HEK293 (cell line): ENCODE data around the gene NDUFA9.

Source experiments
- CTCF ChIA-PET: fragments of 350-600 bp; formaldehyde crosslinking; extraction: SDS; loops from one replicate; lab custom pipeline; 2021; ENCODE audit warnings: antibody characterized with exemption; lab: Yijun Ruan, JAX
- POLR2A ChIA-PET: fragments of 300-600 bp; formaldehyde crosslinking; extraction: SDS; loops from one replicate; lab custom pipeline; 2020; ENCODE audit warnings: antibody characterized with exemption, inconsistent platforms; lab: Yijun Ruan, JAX
- H3K27ac ChIP-seq: fragments of 200-500 bp; sonication (Bioruptor generic); 2 replicates; pipeline ENCODE4 v1.5.1; 2014; ENCODE audit warnings: low read depth, low read length, control low read depth, inconsistent platforms; ENCODE audit errors: extremely low read depth
- H3K36me3 ChIP-seq, 2 experiments: fragments of 200-500 bp in 1 of 2; sonication (Bioruptor generic) in 1 of 2; 1 replicate in 1 of 2; 2 replicates in 1 of 2; pipeline ENCODE4 v1.5.1; 2014 to 2017; ENCODE audit warnings: inconsistent platforms in 2 of 2, low read length in 2 of 2; ENCODE audit not compliant: control insufficient read depth in 2 of 2, insufficient read depth in 1 of 2
- H3K4me1 ChIP-seq: fragments of 200-500 bp; sonication (Bioruptor generic); 2 replicates; pipeline ENCODE4 v1.5.1; 2014; ENCODE audit warnings: mild to moderate bottlenecking, low read length, inconsistent platforms; ENCODE audit not compliant: control insufficient read depth, insufficient read depth
- H3K4me3 ChIP-seq: 2 replicates; pipeline ENCODE4 v1.5.1; 2011; ENCODE audit warnings: low read depth, mild to moderate bottlenecking, control low read depth, low read length, moderate library complexity
- H3K9me3 ChIP-seq: fragments of 200-500 bp; sonication (Bioruptor generic); 2 replicates; pipeline ENCODE4 v1.5.1; 2014; ENCODE audit warnings: low read depth, low read length, inconsistent platforms; ENCODE audit not compliant: control insufficient read depth, insufficient read depth
- EGR2 ChIP-seq: fragments of 450-650 bp; formaldehyde crosslinking; IDR thresholded peaks from 2 replicates; pipeline ENCODE4 v1.5.1; 2016; ENCODE audit warnings: low read depth, missing biosample characterization, missing genetic modification characterization
- GLIS2 ChIP-seq: fragments of 450-650 bp; formaldehyde crosslinking; IDR thresholded peaks from 2 replicates; pipeline ENCODE4 v1.5.1; 2016; ENCODE audit warnings: missing biosample characterization, missing genetic modification characterization
- HOXA7 ChIP-seq: sonication (generic); formaldehyde crosslinking; IDR thresholded peaks from 2 replicates; pipeline ENCODE4 v1.8.1; 2022; ENCODE audit warnings: missing genetic modification reagents, borderline replicate concordance
- KLF1 ChIP-seq: fragments of 450-650 bp; formaldehyde crosslinking; IDR thresholded peaks from 2 replicates; pipeline ENCODE4 v1.5.1; 2016; ENCODE audit warnings: missing biosample characterization, missing genetic modification characterization
- YY2 ChIP-seq: fragments of 450-650 bp; formaldehyde crosslinking; IDR thresholded peaks from 2 replicates; pipeline ENCODE4 v1.5.1; 2016; ENCODE audit warnings: missing biosample characterization, missing genetic modification characterization
- ZBTB48 ChIP-seq: fragments of 450-650 bp; formaldehyde crosslinking; IDR thresholded peaks from 2 replicates; pipeline ENCODE4 v1.5.1; 2016; ENCODE audit warnings: missing biosample characterization, missing genetic modification characterization
- ZFP41 ChIP-seq: fragments of 450-650 bp; formaldehyde crosslinking; IDR thresholded peaks from 2 replicates; pipeline ENCODE4 v1.5.1; 2016; ENCODE audit warnings: missing biosample characterization, missing genetic modification characterization, borderline replicate concordance
- ZFP69B ChIP-seq: fragments of 450-650 bp; formaldehyde crosslinking; IDR thresholded peaks from 2 replicates; pipeline ENCODE4 v1.5.1; 2016; ENCODE audit warnings: missing biosample characterization, missing genetic modification characterization
- ZNF121 ChIP-seq: fragments of 450-650 bp; formaldehyde crosslinking; IDR thresholded peaks from 2 replicates; pipeline ENCODE4 v1.5.1; 2016; ENCODE audit warnings: missing biosample characterization, missing genetic modification characterization
- ZNF2 ChIP-seq: fragments of 450-650 bp; formaldehyde crosslinking; IDR thresholded peaks from 2 replicates; pipeline ENCODE4 v1.5.1; 2016; ENCODE audit warnings: missing biosample characterization, missing genetic modification characterization
- ZNF202 ChIP-seq: fragments of 450-650 bp; formaldehyde crosslinking; IDR thresholded peaks from 2 replicates; pipeline ENCODE4 v1.5.1; 2016; ENCODE audit warnings: missing biosample characterization, missing genetic modification characterization, borderline replicate concordance
- ZNF239 ChIP-seq: fragments of 450-650 bp; formaldehyde crosslinking; IDR thresholded peaks from 2 replicates; pipeline ENCODE4 v1.5.1; 2016; ENCODE audit warnings: missing biosample characterization, missing genetic modification characterization
- ZNF354C ChIP-seq: fragments of 450-650 bp; formaldehyde crosslinking; IDR thresholded peaks from 2 replicates; pipeline ENCODE4 v1.5.1; 2016; ENCODE audit warnings: missing biosample characterization, missing genetic modification characterization, low read depth, borderline replicate concordance
- ZNF433 ChIP-seq: fragments of 450-650 bp; formaldehyde crosslinking; IDR thresholded peaks from 2 replicates; pipeline ENCODE4 v1.5.1; 2016; ENCODE audit warnings: missing biosample characterization, missing genetic modification characterization, low read depth
- ZNF473 ChIP-seq: fragments of 450-650 bp; formaldehyde crosslinking; IDR thresholded peaks from 2 replicates; pipeline ENCODE4 v1.5.1; 2017; ENCODE audit warnings: missing biosample characterization, missing genetic modification characterization
- ZNF596 ChIP-seq: fragments of 450-650 bp; IDR thresholded peaks from 2 replicates; pipeline ENCODE4 v1.5.0; 2018; ENCODE audit warnings: missing biosample characterization, mild to moderate bottlenecking, missing genetic modification characterization, moderate library complexity
- ZNF621 ChIP-seq: fragments of 450-650 bp; formaldehyde crosslinking; IDR thresholded peaks from 2 replicates; pipeline ENCODE4 v1.5.1; 2017; ENCODE audit warnings: missing biosample characterization, missing genetic modification characterization
- ZNF624 ChIP-seq: fragments of 450-650 bp; formaldehyde crosslinking; IDR thresholded peaks from 2 replicates; pipeline ENCODE4 v1.5.1; 2017; ENCODE audit warnings: missing biosample characterization, missing genetic modification characterization
- ZNF707 ChIP-seq: fragments of 450-650 bp; formaldehyde crosslinking; IDR thresholded peaks from 2 replicates; pipeline ENCODE4 v1.5.1; 2016; ENCODE audit warnings: missing biosample characterization, missing genetic modification characterization
- ZNF792 ChIP-seq: fragments of 450-650 bp; formaldehyde crosslinking; IDR thresholded peaks from 2 replicates; pipeline ENCODE4 v1.5.1; 2016; ENCODE audit warnings: missing biosample characterization, missing genetic modification characterization
- ZSCAN16 ChIP-seq: fragments of 450-650 bp; formaldehyde crosslinking; IDR thresholded peaks from 2 replicates; pipeline ENCODE4 v1.5.1; 2016; ENCODE audit warnings: missing biosample characterization, missing genetic modification characterization
- TF ChIP-seq, protein P1 (sequence below): fragments of 450-650 bp; formaldehyde crosslinking; IDR thresholded peaks from 2 replicates; pipeline ENCODE4 v1.5.1; 2016; ENCODE audit warnings: missing biosample characterization, missing genetic modification characterization, borderline replicate concordance
- TF ChIP-seq, protein P2 (sequence below): fragments of 450-650 bp; formaldehyde crosslinking; IDR thresholded peaks from 2 replicates; pipeline ENCODE4 v1.5.1; 2017; ENCODE audit warnings: missing biosample characterization, missing genetic modification characterization
- TF ChIP-seq, protein P3 (sequence below): fragments of 450-650 bp; formaldehyde crosslinking; IDR thresholded peaks from 2 replicates; pipeline ENCODE4 v1.5.1; 2016; ENCODE audit warnings: missing biosample characterization, missing genetic modification characterization, low read depth
- TF ChIP-seq, protein P4 (sequence below): fragments of 450-650 bp; formaldehyde crosslinking; IDR thresholded peaks from 2 replicates; pipeline ENCODE4 v1.5.1; 2016; ENCODE audit warnings: missing biosample characterization, missing genetic modification characterization
- TF ChIP-seq, protein P5 (sequence below): fragments of 450-650 bp; formaldehyde crosslinking; IDR thresholded peaks from 2 replicates; pipeline ENCODE4 v1.5.1; 2016; ENCODE audit warnings: missing biosample characterization, missing genetic modification characterization

Gene NDUFA9

DNA sequence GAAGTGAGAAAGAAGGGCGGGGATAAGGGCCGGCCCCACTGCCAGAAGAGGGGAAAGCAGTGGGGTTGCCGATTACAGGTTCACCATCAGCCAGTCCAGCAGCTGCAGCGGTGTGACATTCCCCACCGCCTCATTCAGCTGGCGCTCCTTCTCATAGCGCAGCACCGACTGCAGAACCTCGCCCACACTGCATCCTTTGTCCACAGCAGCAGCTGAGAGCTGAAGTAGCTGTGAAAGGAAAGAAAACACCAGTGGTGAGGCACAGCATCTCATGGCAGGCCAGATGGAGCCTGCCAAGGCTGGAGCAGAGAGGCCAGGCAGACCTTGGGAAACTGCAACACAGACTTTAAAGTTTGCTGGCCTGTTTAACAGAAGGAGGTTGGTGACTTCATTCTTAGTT lies 33.2 kb upstream of the NDUFA9 start:
- peaks cover 18 to 48% of the 10 kb centered on the region in 2 experiments; a peak in 2 of 3 replicates for H3K36me3 ChIP-seq
- no peak overlapping the region for H3K27ac ChIP-seq
- POLR2A ChIA-PET = no interaction called here
- H3K9me3 ChIP-seq = no peaks in the 10 kb centered on the region
- no peak overlapping the region for H3K4me3 ChIP-seq
- no peaks in the 10 kb centered on the region for H3K4me1 ChIP-seq
- TF ChIP-seq ZBTB48 (tag by site-specific recombination) (no peak), ZSCAN16 (tag by site-specific recombination) (no peak), ZNF2 (tag by site-specific recombination) (no peak), ZNF621 (tag by site-specific recombination) (no peak), KLF1 (tag by site-specific recombination) (no peak), ZNF433 (tag by site-specific recombination) (no peak), ZNF596 (tag by site-specific recombination) (no peak), HOXA7 (CRISPR knock-in tag) (no peak)
- TF ChIP-seq, protein P1, sequence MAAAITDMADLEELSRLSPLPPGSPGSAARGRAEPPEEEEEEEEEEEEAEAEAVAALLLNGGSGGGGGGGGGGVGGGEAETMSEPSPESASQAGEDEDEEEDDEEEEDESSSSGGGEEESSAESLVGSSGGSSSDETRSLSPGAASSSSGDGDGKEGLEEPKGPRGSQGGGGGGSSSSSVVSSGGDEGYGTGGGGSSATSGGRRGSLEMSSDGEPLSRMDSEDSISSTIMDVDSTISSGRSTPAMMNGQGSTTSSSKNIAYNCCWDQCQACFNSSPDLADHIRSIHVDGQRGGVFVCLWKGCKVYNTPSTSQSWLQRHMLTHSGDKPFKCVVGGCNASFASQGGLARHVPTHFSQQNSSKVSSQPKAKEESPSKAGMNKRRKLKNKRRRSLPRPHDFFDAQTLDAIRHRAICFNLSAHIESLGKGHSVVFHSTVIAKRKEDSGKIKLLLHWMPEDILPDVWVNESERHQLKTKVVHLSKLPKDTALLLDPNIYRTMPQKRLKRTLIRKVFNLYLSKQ (tag by site-specific recombination) = no peak
- TF ChIP-seq, protein P2, sequence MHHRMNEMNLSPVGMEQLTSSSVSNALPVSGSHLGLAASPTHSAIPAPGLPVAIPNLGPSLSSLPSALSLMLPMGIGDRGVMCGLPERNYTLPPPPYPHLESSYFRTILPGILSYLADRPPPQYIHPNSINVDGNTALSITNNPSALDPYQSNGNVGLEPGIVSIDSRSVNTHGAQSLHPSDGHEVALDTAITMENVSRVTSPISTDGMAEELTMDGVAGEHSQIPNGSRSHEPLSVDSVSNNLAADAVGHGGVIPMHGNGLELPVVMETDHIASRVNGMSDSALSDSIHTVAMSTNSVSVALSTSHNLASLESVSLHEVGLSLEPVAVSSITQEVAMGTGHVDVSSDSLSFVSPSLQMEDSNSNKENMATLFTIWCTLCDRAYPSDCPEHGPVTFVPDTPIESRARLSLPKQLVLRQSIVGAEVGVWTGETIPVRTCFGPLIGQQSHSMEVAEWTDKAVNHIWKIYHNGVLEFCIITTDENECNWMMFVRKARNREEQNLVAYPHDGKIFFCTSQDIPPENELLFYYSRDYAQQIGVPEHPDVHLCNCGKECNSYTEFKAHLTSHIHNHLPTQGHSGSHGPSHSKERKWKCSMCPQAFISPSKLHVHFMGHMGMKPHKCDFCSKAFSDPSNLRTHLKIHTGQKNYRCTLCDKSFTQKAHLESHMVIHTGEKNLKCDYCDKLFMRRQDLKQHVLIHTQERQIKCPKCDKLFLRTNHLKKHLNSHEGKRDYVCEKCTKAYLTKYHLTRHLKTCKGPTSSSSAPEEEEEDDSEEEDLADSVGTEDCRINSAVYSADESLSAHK = no peak
- TF ChIP-seq, protein P3, sequence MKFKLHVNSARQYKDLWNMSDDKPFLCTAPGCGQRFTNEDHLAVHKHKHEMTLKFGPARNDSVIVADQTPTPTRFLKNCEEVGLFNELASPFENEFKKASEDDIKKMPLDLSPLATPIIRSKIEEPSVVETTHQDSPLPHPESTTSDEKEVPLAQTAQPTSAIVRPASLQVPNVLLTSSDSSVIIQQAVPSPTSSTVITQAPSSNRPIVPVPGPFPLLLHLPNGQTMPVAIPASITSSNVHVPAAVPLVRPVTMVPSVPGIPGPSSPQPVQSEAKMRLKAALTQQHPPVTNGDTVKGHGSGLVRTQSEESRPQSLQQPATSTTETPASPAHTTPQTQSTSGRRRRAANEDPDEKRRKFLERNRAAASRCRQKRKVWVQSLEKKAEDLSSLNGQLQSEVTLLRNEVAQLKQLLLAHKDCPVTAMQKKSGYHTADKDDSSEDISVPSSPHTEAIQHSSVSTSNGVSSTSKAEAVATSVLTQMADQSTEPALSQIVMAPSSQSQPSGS (tag by site-specific recombination) = no peak
- CTCF ChIA-PET = interaction anchor here (0.9 kb wide), 1 partner anchor 10 kb away, joined by 4 read pairs; no protein-coding TSS in a partner anchor

DNA sequence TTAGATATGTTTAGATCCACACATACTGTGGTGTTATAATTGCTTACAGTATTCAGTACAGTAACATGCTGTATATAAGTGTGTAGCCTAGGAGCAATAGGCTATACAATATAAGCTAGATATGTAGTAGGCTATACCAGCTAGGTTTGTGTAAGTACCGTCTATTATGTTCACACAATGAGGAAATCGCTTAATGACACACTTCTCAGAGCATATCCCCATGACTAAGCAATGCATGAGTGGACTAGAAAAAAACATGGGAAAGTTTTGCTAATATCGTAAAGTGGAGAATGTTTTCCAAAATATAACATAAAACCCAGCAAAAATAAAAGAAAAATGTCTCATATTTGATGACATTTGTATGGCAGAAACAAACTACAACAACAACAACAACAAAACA lies 27.4 kb upstream of the NDUFA9 start:
- ChIA-PET CTCF (interaction anchor here (0.6 to 1.3 kb wide), 3 partner anchors 11 to 1099 kb away, joined by 3 to 7 read pairs (median 5); no protein-coding TSS in a partner anchor), POLR2A (no interaction called here)
- Histone ChIP-seq H3K27ac (no peak overlapping the region), H3K36me3 (no peaks in the 10 kb centered on the region), H3K4me1 (no peaks in the 10 kb centered on the region), H3K9me3 (no peaks in the 10 kb centered on the region), H3K4me3 (no peak overlapping the region)
- TF ChIP-seq ZNF473 (tag by site-specific recombination) = no peak
- no peak for TF ChIP-seq ZNF707 (tag by site-specific recombination)
- no peak for TF ChIP-seq ZNF354C (tag by site-specific recombination)
- TF ChIP-seq ZNF624 (tag by site-specific recombination) = no peak
- TF ChIP-seq ZNF596 (tag by site-specific recombination) = no peak

DNA sequence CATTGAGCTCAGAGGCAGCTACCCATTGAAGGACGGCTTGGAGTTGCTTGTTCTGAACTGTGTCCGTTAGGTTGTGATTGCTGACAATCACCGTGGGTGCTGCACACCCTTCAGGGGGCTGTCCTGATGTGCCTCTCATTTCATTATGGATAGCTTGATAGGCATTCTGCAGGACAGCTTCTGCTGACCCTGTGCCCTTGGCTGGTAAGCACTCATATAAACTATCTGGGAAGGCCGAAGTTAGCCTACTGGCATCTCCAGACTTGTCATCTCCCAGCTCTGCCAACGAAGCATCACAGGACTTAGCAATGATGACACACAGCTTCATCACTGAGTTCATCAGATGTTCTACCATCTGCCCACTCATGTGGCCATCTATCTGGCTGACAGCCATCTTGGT lies 22.4 kb upstream of the NDUFA9 start:
- POLR2A ChIA-PET = no interaction called here
- Histone ChIP-seq H3K4me1 (no peaks in the 10 kb centered on the region), H3K9me3 (no peaks in the 10 kb centered on the region), H3K4me3 (no peak overlapping the region), H3K36me3 (no peaks in the 10 kb centered on the region), H3K27ac (no peak overlapping the region)
- CTCF ChIA-PET = no interaction called here
- TF ChIP-seq, protein P4, sequence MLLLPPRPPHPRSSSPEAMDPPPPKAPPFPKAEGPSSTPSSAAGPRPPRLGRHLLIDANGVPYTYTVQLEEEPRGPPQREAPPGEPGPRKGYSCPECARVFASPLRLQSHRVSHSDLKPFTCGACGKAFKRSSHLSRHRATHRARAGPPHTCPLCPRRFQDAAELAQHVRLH (tag by site-specific recombination) = no peak
- TF ChIP-seq ZFP41 (tag by site-specific recombination) = no peak
- TF ChIP-seq YY2 = no peak
- no peak for TF ChIP-seq EGR2 (tag by site-specific recombination)
- no peak for TF ChIP-seq ZNF239
- no peak for TF ChIP-seq ZNF792 (tag by site-specific recombination)
- TF ChIP-seq, protein P5, sequence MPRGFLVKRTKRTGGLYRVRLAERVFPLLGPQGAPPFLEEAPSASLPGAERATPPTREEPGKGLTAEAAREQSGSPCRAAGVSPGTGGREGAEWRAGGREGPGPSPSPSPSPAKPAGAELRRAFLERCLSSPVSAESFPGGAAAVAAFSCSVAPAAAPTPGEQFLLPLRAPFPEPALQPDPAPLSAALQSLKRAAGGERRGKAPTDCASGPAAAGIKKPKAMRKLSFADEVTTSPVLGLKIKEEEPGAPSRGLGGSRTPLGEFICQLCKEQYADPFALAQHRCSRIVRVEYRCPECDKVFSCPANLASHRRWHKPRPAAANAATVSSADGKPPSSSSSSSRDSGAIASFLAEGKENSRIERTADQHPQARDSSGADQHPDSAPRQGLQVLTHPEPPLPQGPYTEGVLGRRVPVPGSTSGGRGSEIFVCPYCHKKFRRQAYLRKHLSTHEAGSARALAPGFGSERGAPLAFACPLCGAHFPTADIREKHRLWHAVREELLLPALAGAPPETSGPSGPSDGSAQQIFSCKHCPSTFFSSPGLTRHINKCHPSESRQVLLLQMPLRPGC (tag by site-specific recombination) = no peak
- TF ChIP-seq ZFP69B (tag by site-specific recombination) = no peak
- no peak for TF ChIP-seq GLIS2 (tag by site-specific recombination)
- TF ChIP-seq ZNF202 = no peak
- no peak for TF ChIP-seq ZNF121 (tag by site-specific recombination)
